Fibroblast of lung (primary cell): Measurements from ENCODE around the gene CLDN7. TPM values are rescaled to one million over a fixed set of nuclear protein-coding genes. Genes with fewer than 3 reads are reported as not detected.
A peak's percentile ranks its signal among the peaks of the same experiment; 100 is the strongest.

ENCODE experiments used
- DNase-seq, 2 donors: peaks; one replicate each; pipeline versions ENCODE4 v3.0.0 to v3.0.0-alpha.2; 2010; ENCODE audit warnings: low read depth in 2 of 2
- H2AFZ ChIP-seq: 2 replicates; pipeline ENCODE4 v1.5.1; 2012; ENCODE audit warnings: low read length, control low read depth, inconsistent platforms
- H3K27ac ChIP-seq: 2 replicates; pipeline ENCODE4 v1.5.1; 2011; ENCODE audit warnings: low read length, control low read depth; ENCODE audit not compliant: insufficient read depth
- H3K27me3 ChIP-seq: 2 replicates; pipeline ENCODE4 v1.5.1; 2011; ENCODE audit warnings: mild to moderate bottlenecking, low read length; ENCODE audit not compliant: control insufficient read depth, insufficient read depth
- H3K36me3 ChIP-seq: 2 replicates; pipeline ENCODE4 v1.5.1; 2011; ENCODE audit warnings: low read length; ENCODE audit not compliant: control insufficient read depth, insufficient read depth
- H3K4me1 ChIP-seq: 2 replicates; pipeline ENCODE4 v1.5.1; 2011; ENCODE audit warnings: low read length; ENCODE audit not compliant: control insufficient read depth, insufficient read depth; ENCODE audit errors: extremely low read depth
- H3K4me2 ChIP-seq: 2 replicates; pipeline ENCODE4 v1.5.1; 2011; ENCODE audit warnings: low read length, control low read depth; ENCODE audit not compliant: insufficient read depth; ENCODE audit errors: extremely low read depth
- H3K4me3 ChIP-seq, 4 experiments: fragments of 200-600 bp in 1 of 4; sonication (generic) in 1 of 4; replicated peaks in 1 of 4; 2 replicates each; pipeline ENCODE4 v1.5.1; 2011 to 2016; ENCODE audit warnings: low read length in 4 of 4, low read depth in 3 of 4, mild to moderate bottlenecking in 3 of 4, control low read depth in 2 of 4, inconsistent platforms in 1 of 4, mixed read lengths in 1 of 4; ENCODE audit not compliant: insufficient read depth in 1 of 4; ENCODE audit errors: control extremely low read depth in 1 of 4
- H3K79me2 ChIP-seq: 2 replicates; pipeline ENCODE4 v1.5.1; 2012; ENCODE audit warnings: mild to moderate bottlenecking, low read length, inconsistent platforms; ENCODE audit not compliant: control insufficient read depth, insufficient read depth
- H3K9ac ChIP-seq: 2 replicates; pipeline ENCODE4 v1.5.1; 2011; ENCODE audit warnings: mild to moderate bottlenecking, low read length, control low read depth; ENCODE audit not compliant: insufficient read depth
- H3K9me3 ChIP-seq: 2 replicates; pipeline ENCODE4 v1.5.1; 2012; ENCODE audit warnings: low read depth, low read length; ENCODE audit not compliant: control insufficient read depth, insufficient read depth
- H4K20me1 ChIP-seq: 2 replicates; pipeline ENCODE4 v1.5.1; 2011; ENCODE audit warnings: low read length; ENCODE audit not compliant: control insufficient read depth, insufficient read depth; ENCODE audit errors: extremely low read depth
- EZH2 ChIP-seq: IDR thresholded peaks from 2 replicates; pipeline ENCODE4 v1.5.1; 2012; ENCODE audit warnings: low read length, control low read depth, mild to moderate bottlenecking; ENCODE audit errors: missing control alignments
- polyA plus RNA-seq, 2 donors: library from polyadenylated mRNA; depleted of rRNA in 1 of 2; stranded (reverse) in 1 of 2; unstranded in 1 of 2; fragments of >200 nt; gene quantifications; 2 replicates each; pipeline ENCODE4 v1.2.1, GENCODE V29; 2011 to 2012; ENCODE audit warnings: missing spikeins in 1 of 2
- total RNA-seq: library from RNA; depleted of rRNA; stranded (reverse); fragments of >200 nt; gene quantifications from 2 replicates; pipeline ENCODE4 v1.2.1, GENCODE V29; 2014
- TF ChIP-seq, protein P1 (sequence below), 2 donors: IDR thresholded peaks in 1 of 2; conservative IDR thresholded peaks in 1 of 2; 1 replicate in 1 of 2; 2 replicates in 1 of 2; pipeline ENCODE4 v1.5.1; 2011 to 2012; ENCODE audit warnings: low read length in 2 of 2, control low read depth in 1 of 2, inconsistent platforms in 1 of 2, low read depth in 1 of 2, mild to moderate bottlenecking in 1 of 2

Gene CLDN7
- total and polyA plus RNA-seq, 2 donors (not counting 1 experiment from before 2014, with no cell fraction given): 1.0 to 17.2 TPM

- Histone ChIP-seq H3K4me1 (no peaks in the 10 kb centered on the region), H3K27me3 (peaks cover 33% of the 10 kb centered on the region), H3K9me3 (no peaks in the 10 kb centered on the region), H3K4me2 (peak overlapping the region; percentile 70), H3K36me3 (no peaks in the 10 kb centered on the region), H4K20me1 (no peaks in the 10 kb centered on the region), H3K4me3 (peak overlapping the region in 1 of 4 experiments; percentile 33), H2AFZ (no peak overlapping the region), H3K79me2 (no peaks in the 10 kb centered on the region), H3K9ac (no peak overlapping the region), H3K27ac (no peak overlapping the region)
- TF ChIP-seq, protein P1, sequence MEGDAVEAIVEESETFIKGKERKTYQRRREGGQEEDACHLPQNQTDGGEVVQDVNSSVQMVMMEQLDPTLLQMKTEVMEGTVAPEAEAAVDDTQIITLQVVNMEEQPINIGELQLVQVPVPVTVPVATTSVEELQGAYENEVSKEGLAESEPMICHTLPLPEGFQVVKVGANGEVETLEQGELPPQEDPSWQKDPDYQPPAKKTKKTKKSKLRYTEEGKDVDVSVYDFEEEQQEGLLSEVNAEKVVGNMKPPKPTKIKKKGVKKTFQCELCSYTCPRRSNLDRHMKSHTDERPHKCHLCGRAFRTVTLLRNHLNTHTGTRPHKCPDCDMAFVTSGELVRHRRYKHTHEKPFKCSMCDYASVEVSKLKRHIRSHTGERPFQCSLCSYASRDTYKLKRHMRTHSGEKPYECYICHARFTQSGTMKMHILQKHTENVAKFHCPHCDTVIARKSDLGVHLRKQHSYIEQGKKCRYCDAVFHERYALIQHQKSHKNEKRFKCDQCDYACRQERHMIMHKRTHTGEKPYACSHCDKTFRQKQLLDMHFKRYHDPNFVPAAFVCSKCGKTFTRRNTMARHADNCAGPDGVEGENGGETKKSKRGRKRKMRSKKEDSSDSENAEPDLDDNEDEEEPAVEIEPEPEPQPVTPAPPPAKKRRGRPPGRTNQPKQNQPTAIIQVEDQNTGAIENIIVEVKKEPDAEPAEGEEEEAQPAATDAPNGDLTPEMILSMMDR (conservative IDR thresholded peaks at IDR 0.05 in 1 of 2, IDR thresholded peaks at IDR 0.05 in 1 of 2; ENCODE audit: low read depth in 1 of 2, low read length in 2 of 2): no peak
- TF ChIP-seq EZH2: no peak
- DNase-seq: no peak
These were observed 33.2 kb upstream of the CLDN7 start for GRCh38 chr17:7295230-7296180.

DNA sequence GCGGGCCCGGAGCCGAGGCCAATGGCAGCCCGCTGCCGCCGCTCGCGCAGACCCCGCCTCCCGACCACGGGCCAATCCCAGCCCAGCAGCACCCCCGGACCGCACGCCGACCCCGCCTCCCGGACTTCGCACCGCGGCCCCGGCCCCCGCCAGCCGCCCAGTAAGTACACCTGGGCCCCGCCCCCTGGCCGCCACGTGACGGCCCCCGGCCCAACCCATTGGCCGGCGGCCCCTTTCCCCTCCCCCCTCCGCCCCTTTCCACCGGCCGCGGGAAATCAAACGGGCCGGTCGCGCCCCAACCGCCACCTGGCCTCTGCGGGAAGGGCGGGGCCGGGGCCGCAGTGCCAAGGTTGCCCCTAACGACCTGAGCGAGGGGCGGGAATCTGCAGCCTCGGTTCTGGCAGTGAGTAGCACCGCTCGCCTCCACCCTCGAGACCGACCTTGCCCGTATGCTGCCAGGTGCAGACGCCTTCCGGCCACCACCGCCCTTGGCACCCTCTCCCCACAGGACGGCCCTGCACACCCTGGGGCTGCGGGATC lies 32.4 kb upstream of the CLDN7 start, which contains the start of gene YBX2:
YBX2 (minus strand) TSS at position 26 of the 540 bp plus-strand sequence. CDS start 139 bp downstream, outside the sequence.
- Histone ChIP-seq H3K27ac (no peak within 1 kb of the TSS), H2AFZ (no peak within 1 kb of the TSS), H3K9ac (no peak within 1 kb of the TSS), H3K79me2 (no peaks in the 10 kb centered on the region), H3K4me1 (no peaks in the 10 kb centered on the region), H3K9me3 (no peaks in the 10 kb centered on the region), H4K20me1 (no peaks in the 10 kb centered on the region), H3K4me2 (peak within 1 kb of the TSS; percentile 23), H3K36me3 (no peaks in the 10 kb centered on the region), H3K4me3 (peak within 1 kb of the TSS in 1 of 4 experiments; percentile 10), H3K27me3 (peaks cover 38% of the 10 kb centered on the region)
- DNase-seq: no peak
- TF ChIP-seq, protein P1 (conservative IDR thresholded peaks at IDR 0.05 in 1 of 2, IDR thresholded peaks at IDR 0.05 in 1 of 2; ENCODE audit: low read depth in 1 of 2, low read length in 2 of 2): no peak
- peak; percentile 79 for TF ChIP-seq EZH2
